Prostate gland (tissue), 2 donors: ENCODE results near the gene PTPRJ. TPM values are rescaled to one million over a fixed set of nuclear protein-coding genes. Genes with fewer than 3 reads are reported as not detected.
"Not testable (repeated sequence)": the region's sequence is repeated elsewhere in the genome, so short reads cannot be mapped to it uniquely, and the experiment has no call there.

ENCODE experiments used
- DNase-seq: peaks from one replicate; pipeline ENCODE4 v3.0.0-alpha.2; 2019; ENCODE audit warnings: low spot score
- H3K27ac ChIP-seq, 2 donors: fragments of 200-600 bp; sonication (generic); 2 replicates each; pipeline ENCODE4 v1.5.1; 2017 to 2019
- H3K27me3 ChIP-seq: fragments of 200-600 bp; sonication (generic); replicated peaks from 2 replicates; pipeline ENCODE4 v1.5.1; 2019; ENCODE audit not compliant: insufficient read depth
- H3K36me3 ChIP-seq, 2 donors: fragments of 200-600 bp; sonication (generic); 1 replicate in 1 of 2; 2 replicates in 1 of 2; pipeline versions ENCODE4 v1.5.1 to v1.8.1; 2017 to 2019
- H3K4me1 ChIP-seq: fragments of 200-600 bp; sonication (generic); replicated peaks from 2 replicates; pipeline ENCODE4 v1.5.1; 2019
- H3K4me3 ChIP-seq, 2 donors: fragments of 200-600 bp; sonication (generic); 2 replicates each; pipeline ENCODE4 v1.5.1; 2017 to 2019
- H3K9me3 ChIP-seq: fragments of 200-600 bp; sonication (generic); 2 replicates; pipeline ENCODE4 v1.5.1; 2017
- CTCF ChIP-seq, 4 experiments: fragments of 200-600 bp in 2 of 4; fragments of 450-650 bp in 2 of 4; sonication (generic) in 2 of 4; IDR thresholded peaks; 1 replicate in 3 of 4; 2 replicates in 1 of 4; pipeline ENCODE4 v1.5.1; 2016 to 2019; ENCODE audit warnings: antibody characterized with exemption in 4 of 4, mild to moderate bottlenecking in 2 of 4, moderate library complexity in 2 of 4
- POLR2A ChIP-seq: fragments of 450-650 bp; IDR thresholded peaks from one replicate; pipeline ENCODE4 v1.6.1; 2016; ENCODE audit warnings: antibody characterized with exemption, mild to moderate bottlenecking
- POLR2AphosphoS5 ChIP-seq: sonication (generic); formaldehyde crosslinking; IDR thresholded peaks from one replicate; pipeline ENCODE4 v1.6.1; 2017; ENCODE audit warnings: antibody characterized with exemption
- WGBS: methylation state at CpG from one replicate; pipeline ENCODE4 v1.1.5; 2018; 5-methylcytosine and 5-hydroxymethylcytosine counted together
- intact Hi-C: fragments of 100-400 bp; cut with DNase I; formaldehyde crosslinking; loops from one replicate; pipeline ENCODE4 v1.14.2; 2022
- total RNA-seq, 2 donors: library from RNA; depleted of rRNA; stranded (reverse); fragments of >200 nt; gene quantifications; one replicate each; pipeline ENCODE4 v1.1.0, GENCODE V29; 2016

Gene PTPRJ
- total RNA-seq, 2 donors from 2014 or later = 24.9 to 48.0 TPM

- Histone ChIP-seq H3K36me3 (no peaks in the 10 kb centered on the region), H3K9me3 (no peaks in the 10 kb centered on the region), H3K4me3 (no peak overlapping the region), H3K27me3 (no peaks in the 10 kb centered on the region), H3K27ac (no peak overlapping the region), H3K4me1 (no peaks in the 10 kb centered on the region)
- intact Hi-C loops = no loop called here
- TF ChIP-seq CTCF (IDR thresholded peaks at IDR 0.05) (no peak), POLR2A (no peak), POLR2AphosphoS5 (no peak)
- WGBS = 87% methylated on average over 17 of the region's 17 CpGs
- no peak for DNase-seq
These were observed 39.9 kb downstream of the PTPRJ start for GRCh38 chr11:48020092-48020755.

GRCh38 chr11:48021201-48021820 lies 41.0 kb downstream of the PTPRJ start:
- H3K27ac ChIP-seq, H3K4me3 ChIP-seq, intact Hi-C loops, H3K9me3 ChIP-seq, H3K4me1 ChIP-seq, DNase-seq, H3K27me3 ChIP-seq, H3K36me3 ChIP-seq: not testable (repeated sequence)
- 90% methylated on average over 10 of the region's 10 CpGs for WGBS

- TF ChIP-seq POLR2AphosphoS5 (no peak), POLR2A (no peak), CTCF (IDR thresholded peaks at IDR 0.05) (no peak)
- 86% methylated on average over 4 of the region's 4 CpGs for WGBS
- intact Hi-C loops = no loop called here
- no peaks in the 10 kb centered on the region for H3K27me3 ChIP-seq
- no peaks in the 10 kb centered on the region for H3K4me1 ChIP-seq
- H3K4me3 ChIP-seq = no peak overlapping the region
- DNase-seq = no peak
- no peak overlapping the region for H3K27ac ChIP-seq
- H3K9me3 ChIP-seq = no peaks in the 10 kb centered on the region
- no peaks in the 10 kb centered on the region for H3K36me3 ChIP-seq
These were observed 42.1 kb downstream of the PTPRJ start for GRCh38 chr11:48022445-48022844.

GRCh38 chr11:48023608-48024007 lies 43.2 kb downstream of the PTPRJ start:
- DNase-seq, H3K4me3 ChIP-seq, H3K4me1 ChIP-seq, H3K9me3 ChIP-seq, intact Hi-C loops, H3K36me3 ChIP-seq, H3K27ac ChIP-seq, H3K27me3 ChIP-seq: not testable (repeated sequence)
- 93% methylated on average over 7 of the region's 7 CpGs for WGBS

GRCh38 chr11:48024635-48025071 lies 44.3 kb downstream of the PTPRJ start:
- DNase-seq = no peak
- intact Hi-C loops = no loop called here
- H3K36me3 ChIP-seq = no peaks in the 10 kb centered on the region
- no peaks in the 10 kb centered on the region for H3K9me3 ChIP-seq
- no peak for TF ChIP-seq POLR2AphosphoS5
- TF ChIP-seq CTCF (IDR thresholded peaks at IDR 0.05) = no peak
- TF ChIP-seq POLR2A = no peak
- no peaks in the 10 kb centered on the region for H3K27me3 ChIP-seq
- WGBS = 39% methylated on average over 5 of the region's 5 CpGs
- peaks cover 5% of the 10 kb centered on the region for H3K4me1 ChIP-seq
- no peak overlapping the region for H3K4me3 ChIP-seq
- H3K27ac ChIP-seq = peak overlapping the region; percentile 7 to 24
